CMK (cell line): ENCODE results near the gene DOCK2.

Source experiments
- DNase-seq: peaks from one replicate; pipeline ENCODE4 v3.0.0-alpha.2; 2010; ENCODE audit warnings: low read depth

The DOCK2 gene

DNA sequence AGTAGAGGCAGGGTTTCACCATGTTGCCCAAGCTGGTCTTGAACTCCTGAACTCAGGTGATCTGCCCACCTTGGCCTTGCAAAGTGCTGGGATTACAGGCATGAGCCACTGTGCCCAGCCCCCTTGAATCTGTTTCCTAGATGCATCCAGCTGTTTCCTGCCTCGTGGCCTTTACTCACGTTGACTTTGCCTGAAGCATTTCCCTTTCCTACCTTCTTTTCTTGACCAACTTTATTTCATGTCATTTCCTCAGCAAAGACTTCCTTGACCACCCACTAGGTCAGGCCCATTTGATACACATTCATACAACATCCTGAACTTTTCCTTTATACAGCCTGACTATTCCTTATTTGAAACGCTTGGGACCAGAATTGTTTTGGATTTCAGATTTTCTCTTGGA is 51.0 kb downstream of the DOCK2 start:
- DNase-seq: no peak

- DNase-seq: no peak
Observed at GRCh38 chr5:169691471-169691870, 54.4 kb downstream of the DOCK2 start.

DNA sequence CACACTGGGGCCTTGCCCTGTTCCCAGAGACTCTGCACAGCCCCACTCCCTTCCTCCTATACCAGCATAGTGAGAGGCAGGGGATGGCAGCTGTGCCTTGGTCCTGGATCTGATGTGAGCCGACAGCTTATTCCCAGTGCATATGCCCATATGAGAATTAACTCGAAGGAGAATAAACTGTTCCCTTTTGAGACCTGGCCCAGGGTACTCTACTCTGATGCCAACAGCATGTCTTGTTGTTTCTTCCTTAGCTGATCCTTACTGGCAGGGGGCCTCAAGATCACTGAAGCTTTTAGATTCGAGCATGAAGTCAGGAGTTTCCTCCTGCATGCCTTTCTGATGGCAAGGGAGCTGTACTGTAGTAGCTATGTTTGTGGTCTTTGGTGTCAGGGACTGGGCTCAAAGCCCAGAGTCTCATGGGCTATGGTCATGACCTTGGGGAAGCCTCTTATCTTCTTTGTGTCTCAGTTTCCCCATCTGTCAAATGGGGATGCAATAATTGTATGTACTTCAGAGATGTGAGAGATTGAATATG is 57.1 kb downstream of the DOCK2 start:
- no peak for DNase-seq

- DNase-seq: no peak
Observed at GRCh38 chr5:169695025-169695625, 58.0 kb downstream of the DOCK2 start.

- DNase-seq: no peak
Observed at GRCh38 chr5:169695919-169696490, 58.9 kb downstream of the DOCK2 start.

GRCh38 chr5:169696621-169697510 is 59.8 kb downstream of the DOCK2 start:
- no peak for DNase-seq

DNA sequence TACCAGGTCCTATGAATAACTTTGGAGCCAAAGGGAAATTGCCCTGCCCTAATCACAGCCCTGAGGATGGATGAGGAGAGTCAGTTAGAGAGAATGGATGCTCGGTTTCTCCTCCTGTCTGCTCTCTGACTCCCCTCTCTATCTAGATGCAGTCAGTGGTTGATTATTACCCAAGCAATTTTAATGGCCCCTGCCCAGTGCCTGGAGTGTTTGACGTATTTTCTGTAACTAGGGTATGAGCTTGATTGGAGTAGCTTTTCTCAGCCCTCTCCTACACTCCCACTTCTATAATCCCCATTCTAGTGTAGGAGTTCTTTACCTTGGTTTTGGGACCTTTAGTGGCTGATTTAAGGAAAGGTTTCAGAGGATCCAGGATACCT is 60.4 kb downstream of the DOCK2 start:
- DNase-seq: no peak

DNA sequence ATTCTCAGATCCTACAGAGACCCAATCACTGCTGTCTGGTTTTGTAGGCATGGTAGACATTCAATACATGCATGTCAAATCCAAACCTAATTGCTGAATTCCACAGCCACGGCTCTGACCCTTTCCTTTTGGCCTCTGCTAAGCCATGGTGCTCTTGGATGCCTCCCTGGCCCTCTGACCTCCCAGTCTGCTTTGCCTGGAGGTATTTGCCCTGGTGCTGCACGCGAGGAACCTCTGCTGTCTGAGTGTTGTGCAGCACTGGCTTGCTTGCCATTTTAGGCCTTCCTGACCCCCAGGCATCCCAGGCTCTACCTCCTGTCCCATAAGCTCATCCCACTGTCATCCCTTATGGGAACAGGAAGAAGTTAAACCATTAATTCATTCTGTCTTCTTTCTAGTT is 60.9 kb downstream of the DOCK2 start:
- no peak for DNase-seq

DNA sequence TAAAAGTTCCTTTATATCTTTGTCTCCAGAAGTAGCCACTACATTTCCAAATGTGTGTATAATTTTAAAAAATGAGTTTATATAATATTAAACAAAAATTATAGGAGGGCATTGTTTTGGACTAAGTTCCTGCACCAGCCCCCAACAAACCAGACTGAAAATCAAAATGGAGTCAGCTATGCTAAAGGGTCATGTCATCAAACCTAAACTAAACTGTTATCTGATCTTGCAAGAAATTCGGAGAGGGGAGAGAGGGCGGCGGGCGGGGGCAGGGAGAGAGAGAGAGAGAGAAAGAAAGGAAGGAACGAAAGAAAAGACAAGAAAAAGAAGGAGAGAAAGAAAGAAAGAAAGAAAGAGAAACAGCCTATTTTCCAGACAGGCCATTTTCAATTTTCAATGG is 63.5 kb downstream of the DOCK2 start:
- no peak for DNase-seq

GRCh38 chr5:169701910-169702451 is 64.9 kb downstream of the DOCK2 start:
- no peak for DNase-seq

DNA sequence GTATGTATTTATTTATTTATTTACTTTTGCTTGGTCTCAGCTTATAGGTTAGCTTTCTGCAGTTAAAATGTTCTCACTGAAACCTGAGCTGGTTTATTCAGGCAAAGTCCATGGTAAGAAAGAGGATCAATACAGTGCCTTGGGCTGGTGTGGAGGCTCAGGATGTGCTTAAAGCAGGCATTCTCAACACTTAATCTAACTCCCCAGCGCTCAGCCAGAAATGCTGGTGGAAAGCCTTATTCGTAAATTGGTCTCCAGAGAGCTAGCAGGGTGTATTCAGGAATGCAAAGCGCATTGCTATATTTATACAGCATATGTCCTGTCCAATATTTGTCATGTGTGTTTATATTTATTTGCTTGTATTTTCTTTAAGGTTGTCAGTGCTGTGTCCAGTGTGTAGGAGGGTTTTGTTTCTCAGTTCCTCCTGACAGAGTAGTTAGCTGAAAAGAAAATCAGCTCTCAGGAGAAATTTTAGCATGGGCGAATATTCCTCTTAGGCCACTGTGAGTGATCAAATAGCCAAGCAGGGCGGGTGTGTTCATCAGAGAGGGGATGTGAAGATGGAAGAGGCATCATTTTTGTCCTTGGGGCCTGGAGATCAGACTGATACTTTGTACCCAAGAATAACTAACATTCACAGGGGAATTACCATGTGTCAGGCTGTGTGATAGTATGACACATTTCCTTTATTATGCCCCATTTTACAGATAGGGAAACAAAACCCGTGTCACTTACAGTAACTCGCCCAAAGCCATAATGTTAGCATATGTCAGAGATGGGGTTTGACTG is 65.8 kb downstream of the DOCK2 start:
- no peak for DNase-seq

GRCh38 chr5:169703813-169704212 is 66.7 kb downstream of the DOCK2 start:
- no peak for DNase-seq

DNA sequence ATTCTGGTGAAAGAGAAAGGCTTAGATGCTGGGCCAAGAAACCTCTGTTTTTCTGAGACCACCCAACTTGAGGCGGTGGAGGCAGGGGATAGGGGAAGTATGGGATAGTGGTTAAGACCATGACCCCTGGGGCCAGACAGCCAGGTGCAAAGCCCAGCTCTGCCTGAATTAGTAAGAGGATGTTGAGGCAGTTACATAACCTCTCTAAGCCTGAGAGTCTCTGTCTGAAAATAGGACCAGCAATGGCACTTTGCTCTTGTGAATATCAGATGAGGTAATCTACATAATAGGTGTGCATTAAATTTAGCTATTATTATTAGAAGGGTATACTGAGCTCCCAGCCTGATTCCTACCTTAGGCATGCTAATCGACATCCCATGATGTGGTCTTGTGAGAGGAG is 68.2 kb downstream of the DOCK2 start:
- DNase-seq: no peak

DNA sequence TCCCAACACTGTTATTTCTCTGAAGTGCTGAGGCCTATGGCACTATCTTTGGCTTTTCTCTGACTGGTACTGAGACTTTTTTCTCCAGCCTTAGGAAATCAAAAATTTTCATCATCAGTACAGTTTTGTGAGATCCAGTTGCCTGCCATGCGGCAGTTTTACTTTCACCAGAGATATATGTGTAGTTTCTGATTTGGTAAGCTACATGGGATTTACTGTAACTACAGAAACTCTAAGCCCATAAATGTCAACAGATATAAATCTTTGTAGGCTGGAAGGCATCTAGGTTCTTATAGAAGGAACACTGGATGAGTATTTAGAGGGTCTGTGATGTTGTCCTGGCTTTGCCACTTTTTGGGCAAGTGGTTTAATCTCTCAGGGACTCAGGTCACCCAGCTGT is 69.0 kb downstream of the DOCK2 start:
- no peak for DNase-seq

- no peak for DNase-seq
Observed at GRCh38 chr5:169706758-169707450, 69.8 kb downstream of the DOCK2 start.

DNA sequence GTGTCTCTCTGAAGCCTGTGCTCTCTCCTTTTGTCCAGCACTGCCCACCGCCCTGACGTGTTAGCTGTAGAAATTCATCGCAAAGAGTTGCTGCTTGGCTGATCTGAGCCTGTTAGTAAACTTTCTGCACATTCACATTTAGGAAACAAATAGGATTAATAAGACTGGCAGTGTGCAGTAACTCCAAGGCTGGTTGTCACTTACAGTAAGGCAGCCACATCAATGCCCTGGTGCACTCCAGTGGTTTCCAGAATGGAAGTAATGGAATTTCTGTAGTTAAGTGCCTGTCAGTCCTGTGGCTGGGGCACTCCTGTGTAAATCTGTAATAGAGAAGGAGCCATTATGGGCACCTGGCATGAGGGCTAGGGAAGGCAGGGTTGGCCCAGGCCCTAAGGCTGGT is 70.6 kb downstream of the DOCK2 start:
- no peak for DNase-seq

GRCh38 chr5:169710675-169711074 is 73.6 kb downstream of the DOCK2 start:
- DNase-seq: no peak

- no peak for DNase-seq
Observed at GRCh38 chr5:169711551-169712225, 74.6 kb downstream of the DOCK2 start.

DNA sequence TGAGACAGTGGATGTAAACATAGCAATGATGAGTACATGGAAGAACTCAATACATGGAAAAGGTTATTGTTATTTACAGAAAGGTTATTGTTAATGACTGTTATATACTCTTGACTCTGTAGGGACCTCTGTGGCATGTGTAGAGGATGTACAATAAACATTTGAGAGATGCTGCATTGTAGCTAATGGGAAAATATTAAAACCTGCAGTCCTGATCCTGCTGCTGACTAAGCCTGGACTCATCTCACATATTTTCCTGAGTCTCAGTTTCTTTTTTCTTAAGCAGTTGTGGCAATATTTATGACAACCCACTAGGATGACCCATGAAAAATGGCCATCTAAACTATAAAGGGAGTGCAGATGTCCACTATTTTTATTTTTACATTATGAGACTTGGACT is 75.4 kb downstream of the DOCK2 start:
- DNase-seq: no peak

DNA sequence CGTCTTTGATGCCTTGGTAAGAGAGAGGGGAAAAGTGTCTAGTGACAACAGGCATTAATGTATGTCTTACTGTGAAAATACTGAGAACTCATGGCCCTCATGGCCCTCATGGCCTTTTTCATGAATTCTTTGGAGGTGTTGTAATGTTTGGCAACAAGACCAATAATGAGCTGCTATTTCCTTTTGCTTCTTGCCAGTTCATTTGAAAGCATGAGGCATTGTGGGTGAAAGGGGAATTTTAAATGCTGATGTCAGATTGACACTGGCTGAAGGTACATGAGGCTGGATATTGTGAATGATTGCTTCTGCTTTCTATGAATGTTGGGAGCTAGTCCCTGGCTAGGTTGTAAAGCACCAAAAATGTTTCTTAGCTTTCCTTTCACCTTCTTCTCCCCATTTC is 79.2 kb downstream of the DOCK2 start:
- DNase-seq: no peak

- no peak for DNase-seq
Observed at GRCh38 chr5:169717288-169717687, 80.2 kb downstream of the DOCK2 start.
